AG09319 (cell line): ENCODE measurements around the gene C13orf46.

Source experiments
- DNase-seq: peaks from one replicate; pipeline ENCODE4 v3.0.0-alpha.2; 2010; ENCODE audit warnings: low read depth; ENCODE audit errors: extremely low read depth
- TF ChIP-seq, protein P1 (sequence below): IDR thresholded peaks from 2 replicates; pipeline ENCODE4 v1.5.1; 2011; ENCODE audit warnings: low read depth, mild to moderate bottlenecking, inconsistent platforms, low read length, moderate library complexity

The C13orf46 gene

DNA sequence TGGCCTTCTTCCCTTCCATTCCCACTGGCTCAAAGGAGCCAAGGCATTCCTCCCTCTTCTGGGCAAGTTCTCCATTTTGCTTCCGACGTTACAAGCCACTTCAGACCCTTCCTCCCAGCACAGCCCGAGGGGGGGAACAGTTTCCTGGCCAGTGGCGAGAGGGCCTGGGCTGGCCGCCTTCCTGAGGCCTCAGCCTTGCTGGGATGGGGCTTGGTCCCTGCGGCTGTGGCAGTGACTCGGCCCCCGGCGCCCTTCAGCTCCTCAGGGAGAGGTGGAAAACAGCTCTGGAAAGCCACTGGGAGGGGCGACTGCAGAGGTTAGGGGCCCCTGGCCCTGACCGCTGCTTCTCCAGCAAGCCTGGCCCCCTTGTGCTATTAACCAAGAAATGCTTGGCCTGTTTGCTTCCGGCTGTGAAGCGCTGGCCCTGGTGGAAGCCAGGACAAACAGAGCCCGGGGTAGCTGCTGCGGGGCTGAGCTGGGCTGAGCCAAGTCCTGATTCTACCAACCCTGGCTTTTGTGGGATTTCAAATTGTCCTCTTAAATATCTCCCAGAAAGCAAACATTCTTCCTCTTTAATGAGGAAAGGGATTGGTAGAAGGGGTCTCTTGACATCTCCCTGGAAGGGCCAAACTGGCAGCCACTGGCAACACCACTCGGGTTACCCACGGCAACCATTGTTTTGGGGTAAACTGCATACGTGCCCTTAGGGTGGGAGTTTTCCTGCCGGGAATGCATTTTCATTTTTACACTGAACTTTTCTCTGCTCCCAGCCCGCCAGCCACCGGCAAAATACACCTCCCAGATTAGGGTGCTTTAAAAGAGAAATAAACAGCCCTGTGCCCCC lies 38.7 kb downstream of the C13orf46 start:
- TF ChIP-seq, protein P1, sequence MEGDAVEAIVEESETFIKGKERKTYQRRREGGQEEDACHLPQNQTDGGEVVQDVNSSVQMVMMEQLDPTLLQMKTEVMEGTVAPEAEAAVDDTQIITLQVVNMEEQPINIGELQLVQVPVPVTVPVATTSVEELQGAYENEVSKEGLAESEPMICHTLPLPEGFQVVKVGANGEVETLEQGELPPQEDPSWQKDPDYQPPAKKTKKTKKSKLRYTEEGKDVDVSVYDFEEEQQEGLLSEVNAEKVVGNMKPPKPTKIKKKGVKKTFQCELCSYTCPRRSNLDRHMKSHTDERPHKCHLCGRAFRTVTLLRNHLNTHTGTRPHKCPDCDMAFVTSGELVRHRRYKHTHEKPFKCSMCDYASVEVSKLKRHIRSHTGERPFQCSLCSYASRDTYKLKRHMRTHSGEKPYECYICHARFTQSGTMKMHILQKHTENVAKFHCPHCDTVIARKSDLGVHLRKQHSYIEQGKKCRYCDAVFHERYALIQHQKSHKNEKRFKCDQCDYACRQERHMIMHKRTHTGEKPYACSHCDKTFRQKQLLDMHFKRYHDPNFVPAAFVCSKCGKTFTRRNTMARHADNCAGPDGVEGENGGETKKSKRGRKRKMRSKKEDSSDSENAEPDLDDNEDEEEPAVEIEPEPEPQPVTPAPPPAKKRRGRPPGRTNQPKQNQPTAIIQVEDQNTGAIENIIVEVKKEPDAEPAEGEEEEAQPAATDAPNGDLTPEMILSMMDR, result no peak
- no peak for DNase-seq

DNA sequence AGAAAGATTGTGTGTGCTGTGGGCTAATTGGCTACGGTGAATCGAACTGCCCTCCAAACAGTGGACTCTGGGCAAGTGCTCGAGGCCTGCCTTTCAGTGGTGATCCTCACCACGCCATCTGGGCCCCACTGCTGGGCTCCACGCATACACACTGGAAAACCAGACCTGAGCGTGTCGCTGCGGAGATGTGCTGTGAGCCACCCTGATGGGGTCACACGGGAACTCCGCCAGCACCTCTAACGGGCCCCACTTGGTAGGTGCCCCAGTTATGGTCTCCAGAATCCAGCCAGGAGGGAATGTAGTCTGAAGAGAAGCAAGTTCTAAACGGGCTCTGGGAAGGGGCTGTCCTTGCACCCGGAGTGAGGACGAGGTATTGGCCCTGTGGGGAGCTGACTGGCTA lies 39.3 kb downstream of the C13orf46 start:
- TF ChIP-seq, protein P1, result no peak

DNA sequence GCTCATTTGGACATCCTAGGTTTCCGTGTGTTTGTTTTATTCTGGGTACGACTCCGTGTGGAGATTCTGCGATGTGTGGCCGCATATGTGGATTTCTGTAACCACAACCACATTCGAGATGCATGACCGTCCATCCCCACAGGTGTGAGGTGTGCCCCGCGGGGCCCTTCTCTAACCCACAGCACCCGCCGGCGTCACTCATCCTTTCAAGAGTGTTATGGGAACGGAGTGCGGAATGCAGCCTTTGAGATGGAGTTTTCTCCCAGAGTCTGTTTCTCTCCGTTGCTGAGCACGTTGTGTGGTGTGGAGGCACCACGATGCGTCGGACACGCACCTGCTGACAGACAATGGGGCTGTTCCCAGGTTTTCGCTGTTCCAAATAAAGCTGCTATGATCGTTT lies 40.0 kb downstream of the C13orf46 start:
- no peak for DNase-seq

More for the DNA sequence above, 39.3 kb downstream of the C13orf46 start:
- no peak for DNase-seq

DNA sequence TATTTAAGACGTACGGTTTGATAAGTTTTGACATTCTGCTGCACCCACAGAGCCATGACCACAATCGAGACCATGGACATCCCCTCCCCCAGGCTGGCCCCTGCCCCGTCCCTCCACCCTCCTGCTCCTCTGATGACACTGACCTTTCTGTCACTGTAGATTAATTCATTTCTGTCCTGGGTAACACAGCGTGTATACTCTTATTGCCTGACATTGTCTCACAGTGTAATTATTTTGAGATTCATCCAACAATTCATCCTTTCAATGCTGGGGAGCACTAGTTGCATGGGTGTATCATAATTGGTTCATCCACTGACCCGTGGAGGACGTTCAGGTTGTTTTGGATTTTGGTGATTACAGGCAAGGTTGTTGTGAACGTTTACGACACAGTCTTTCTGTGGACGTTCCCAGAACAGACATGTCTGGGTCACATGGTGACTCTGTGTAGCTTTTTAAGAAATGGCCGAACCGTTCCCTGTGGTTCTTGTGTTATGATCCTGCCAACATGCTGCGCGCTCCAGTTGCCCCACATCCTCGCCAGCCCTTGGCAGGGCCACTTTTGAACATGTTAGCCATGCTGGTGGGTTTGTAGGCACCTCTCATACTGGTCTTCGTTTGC lies 41.9 kb downstream of the C13orf46 start:
- no peak for DNase-seq
- TF ChIP-seq, protein P1, result no peak

More for the DNA sequence above, 40.0 kb downstream of the C13orf46 start:
- TF ChIP-seq, protein P1, result no peak

DNA sequence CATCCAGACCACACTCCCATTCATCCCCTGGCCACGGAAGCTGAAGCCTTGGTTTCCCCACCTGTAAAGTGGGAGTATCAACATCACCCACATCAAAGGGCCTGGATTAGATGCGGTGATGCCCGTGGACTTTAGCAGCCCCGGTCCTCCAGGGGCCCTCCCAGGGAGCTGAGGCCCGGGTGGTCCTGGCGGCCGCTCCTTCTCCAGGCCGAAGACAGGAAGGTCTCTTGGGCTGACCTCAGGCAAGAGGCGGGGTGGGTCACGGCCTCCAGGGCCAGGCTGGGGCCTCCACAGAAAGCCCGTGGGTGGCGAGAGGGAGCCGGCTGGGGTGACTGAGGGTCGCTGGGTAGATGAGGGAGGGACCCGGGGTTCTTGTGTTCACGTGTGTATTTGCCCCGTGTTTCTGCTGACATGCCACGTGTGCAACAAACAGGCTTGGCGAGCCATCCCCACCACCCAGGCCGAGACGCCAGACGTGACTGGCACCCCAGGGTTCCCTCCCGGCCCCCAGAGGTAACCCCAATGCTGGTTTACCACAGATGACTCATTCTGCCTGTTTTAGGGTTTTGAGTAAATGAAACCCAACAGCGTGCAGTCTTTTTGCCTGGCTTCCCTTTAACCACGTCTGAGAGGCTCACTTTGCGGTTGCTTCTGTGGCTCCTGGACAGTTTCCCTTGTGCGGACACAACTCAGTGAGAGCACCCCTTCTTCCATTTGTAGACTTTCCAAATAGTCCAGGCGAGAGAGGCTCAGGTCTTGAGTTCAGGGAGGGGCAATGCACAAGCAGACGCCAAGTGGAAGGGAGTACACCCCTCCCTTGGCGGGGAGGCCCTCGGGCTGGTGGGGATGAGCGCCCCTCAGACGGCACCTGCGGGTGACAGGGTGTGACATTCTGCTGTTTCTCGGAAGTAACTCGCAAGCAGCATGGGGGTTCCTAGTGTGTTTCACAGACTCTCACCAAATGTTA lies 42.9 kb downstream of the C13orf46 start:
- DNase-seq, result no peak
- TF ChIP-seq, protein P1, result no peak

DNA sequence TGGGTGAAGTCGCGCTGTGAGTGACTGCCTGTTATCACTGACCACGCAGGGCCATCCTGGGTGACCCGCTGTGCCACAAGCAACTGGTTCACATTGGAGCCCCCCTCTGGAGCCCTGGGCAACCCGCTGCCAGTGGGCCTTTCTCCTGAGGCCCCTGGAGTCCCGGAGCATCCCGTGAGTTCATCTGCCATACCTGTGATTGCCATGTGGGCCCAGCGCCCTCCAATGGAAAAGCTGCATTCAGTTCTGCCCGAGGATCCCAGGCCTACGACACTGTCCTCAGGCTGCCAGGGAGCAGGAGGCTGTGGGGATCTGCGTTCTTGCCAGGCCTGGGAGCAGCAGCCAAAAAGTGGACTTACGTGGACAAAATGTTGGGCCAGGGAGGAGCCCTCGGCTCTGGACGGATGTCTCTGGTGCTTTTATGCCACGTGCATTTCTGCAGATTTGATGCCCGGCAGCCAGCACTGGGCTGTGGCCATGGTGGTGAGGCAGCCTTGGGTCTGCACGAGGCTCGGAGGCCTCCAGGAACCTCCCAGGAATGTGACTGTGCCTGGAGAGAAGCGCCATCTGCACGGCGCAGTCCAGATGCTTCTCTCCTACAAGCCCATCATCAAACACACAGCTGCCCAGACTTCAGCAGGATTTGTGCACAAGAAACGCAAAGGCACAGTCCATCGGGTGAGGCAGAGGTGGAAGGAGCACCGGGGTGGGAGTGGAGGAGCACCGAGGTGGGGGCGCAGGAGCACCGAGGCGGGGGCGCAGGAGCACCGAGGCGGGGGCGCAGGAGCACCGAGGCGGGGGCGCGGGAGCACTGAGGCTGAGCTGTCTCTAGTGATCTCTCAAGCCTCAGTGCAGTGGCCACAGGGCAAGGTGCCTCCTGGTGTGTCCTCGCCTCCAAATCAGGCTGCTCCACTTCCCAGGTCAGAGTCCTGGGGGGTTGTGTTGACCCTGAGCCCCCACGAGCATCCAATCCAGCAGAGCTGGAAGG lies 44.0 kb downstream of the C13orf46 start:
- no peak for DNase-seq

More for the DNA sequence above, 44.0 kb downstream of the C13orf46 start:
- TF ChIP-seq, protein P1, result no peak
